Measurements from ENCODE around the gene NFASC.

- no peak for TF ChIP-seq EZH2 (IDR thresholded peaks at IDR 0.05; ENCODE audit: insufficient read depth, poor library complexity, severe bottlenecking)
- TF ChIP-seq EZH2phosphoT487 (IDR thresholded peaks at IDR 0.05; ENCODE audit: insufficient read depth, low read depth), result no peak
These were observed 12.7 kb downstream of the NFASC start for GRCh38 chr1:204883405-204883804.

Data from GM23248 (cell line).